ENCODE data around the gene CLIP2. TPM values are rescaled to one million over a fixed set of nuclear protein-coding genes. Genes with fewer than 3 reads are reported as not detected.

Gene CLIP2
- total RNA-seq, 4 donors from 2014 or later = 35.4 to 212 (median 76.6) TPM

- Histone ChIP-seq H3K4me1 (peaks cover 0 to 23% (median 6%) of the 10 kb centered on the region in 4 donors), H3K27ac (no peak overlapping the region)
- no peak for DNase-seq
Observed at GRCh38 chr7:74297516-74298233, 8.5 kb downstream of the CLIP2 start.

GRCh38 chr7:74299401-74299800 lies 10.2 kb downstream of the CLIP2 start:
- no peak for DNase-seq
- H3K4me1 ChIP-seq = peaks cover 0 to 9% (median 3%) of the 10 kb centered on the region in 4 donors
- H3K27ac ChIP-seq = no peak overlapping the region
- no peak overlapping the region for H3K4me3 ChIP-seq
- no peaks in the 10 kb centered on the region for H3K36me3 ChIP-seq
- no peaks in the 10 kb centered on the region for H3K9me3 ChIP-seq
- no peaks in the 10 kb centered on the region for H3K27me3 ChIP-seq
- TF ChIP-seq CTCF (IDR thresholded peaks at IDR 0.05) = no peak
- TF ChIP-seq POLR2A (IDR thresholded peaks at IDR 0.05) = no peak

More at GRCh38 chr7:74297516-74298233, 8.5 kb downstream of the CLIP2 start:
- no peaks in the 10 kb centered on the region for H3K27me3 ChIP-seq
- no peaks in the 10 kb centered on the region for H3K36me3 ChIP-seq
- no peak overlapping the region for H3K4me3 ChIP-seq
- no peaks in the 10 kb centered on the region for H3K9me3 ChIP-seq
- no peak for TF ChIP-seq CTCF (IDR thresholded peaks at IDR 0.05)
- TF ChIP-seq POLR2A (IDR thresholded peaks at IDR 0.05) = no peak

- Histone ChIP-seq H3K4me3 (no peak overlapping the region), H3K36me3 (no peaks in the 10 kb centered on the region), H3K27ac (no peak overlapping the region), H3K4me1 (peaks cover 0 to 2% (median 0%) of the 10 kb centered on the region in 4 donors), H3K9me3 (no peaks in the 10 kb centered on the region), H3K27me3 (no peaks in the 10 kb centered on the region)
- TF ChIP-seq CTCF (IDR thresholded peaks at IDR 0.05) (no peak), POLR2A (IDR thresholded peaks at IDR 0.05) (no peak)
- no peak for DNase-seq
Observed at GRCh38 chr7:74300926-74301325, 11.7 kb downstream of the CLIP2 start.

- Histone ChIP-seq H3K27me3 (no peaks in the 10 kb centered on the region), H3K27ac (no peak overlapping the region), H3K4me1 (peaks cover 0 to 20% (median 4%) of the 10 kb centered on the region in 4 donors), H3K4me3 (no peak overlapping the region), H3K36me3 (no peaks in the 10 kb centered on the region), H3K9me3 (no peaks in the 10 kb centered on the region)
- no peak for DNase-seq
- TF ChIP-seq POLR2A (IDR thresholded peaks at IDR 0.05) (no peak), CTCF (IDR thresholded peaks at IDR 0.05) (no peak)
Observed at GRCh38 chr7:74302745-74303221, 13.6 kb downstream of the CLIP2 start.

- H3K27me3 ChIP-seq = no peaks in the 10 kb centered on the region
- no peak overlapping the region for H3K4me3 ChIP-seq
- no peak overlapping the region for H3K27ac ChIP-seq
- no peak for DNase-seq
- no peaks in the 10 kb centered on the region for H3K9me3 ChIP-seq
- peaks cover 0 to 25% (median 4%) of the 10 kb centered on the region in 4 donors for H3K4me1 ChIP-seq
- no peak for TF ChIP-seq CTCF (IDR thresholded peaks at IDR 0.05)
- H3K36me3 ChIP-seq = no peaks in the 10 kb centered on the region
Observed at GRCh38 chr7:74304550-74304949, 15.3 kb downstream of the CLIP2 start.

Measured in Peyer's patch (tissue), 4 donors.